Measurements from ENCODE around the gene DCDC2B.
"Not testable (repeated sequence)": the region's sequence is repeated elsewhere in the genome, so short reads cannot be mapped to it uniquely, and the experiment has no call there.

Gene DCDC2B

DNA sequence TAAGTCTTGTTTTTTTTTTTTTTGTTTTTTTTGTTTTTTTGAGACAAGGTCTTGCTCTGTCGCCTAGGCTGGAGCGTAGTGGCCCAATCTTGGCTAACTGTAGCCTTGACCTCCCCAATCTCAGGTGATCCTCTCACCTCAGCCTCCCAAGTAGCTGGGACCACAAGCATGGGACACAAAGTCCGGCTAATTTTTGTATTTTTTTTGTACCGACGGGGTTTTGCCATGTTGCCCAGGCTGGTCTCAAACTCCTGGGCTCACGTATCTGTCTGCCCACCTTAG is 48.3 kb downstream of the DCDC2B start:
- H3K4me3 ChIP-seq (ENCODE audit: low read depth, low read length): no peak overlapping the region

DNA sequence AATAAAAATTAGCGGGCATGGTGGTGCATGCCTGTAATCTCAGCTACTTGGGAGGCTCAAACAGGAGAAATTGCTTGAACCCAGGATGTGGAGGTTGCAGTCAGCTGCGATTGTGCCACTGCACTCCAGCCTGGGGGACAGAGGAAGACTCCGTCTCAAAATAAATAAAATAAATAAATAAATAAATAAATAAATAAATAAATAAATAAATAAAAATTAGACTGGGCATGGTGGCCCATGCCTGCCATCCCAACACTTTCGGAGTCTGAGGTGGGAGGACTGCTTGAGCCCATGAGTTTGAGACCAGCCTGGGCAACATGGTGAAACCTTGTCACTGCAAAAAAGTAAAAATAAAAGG is 54.3 kb downstream of the DCDC2B start:
- H3K4me3 ChIP-seq (ENCODE audit: low read depth, low read length): not testable (repeated sequence)

More for the DNA sequence above, 48.3 kb downstream of the DCDC2B start:
- no peak for TF ChIP-seq CTCF (IDR thresholded peaks at IDR 0.05; ENCODE audit: borderline replicate concordance, insufficient read depth, low read depth, low read length)

DNA sequence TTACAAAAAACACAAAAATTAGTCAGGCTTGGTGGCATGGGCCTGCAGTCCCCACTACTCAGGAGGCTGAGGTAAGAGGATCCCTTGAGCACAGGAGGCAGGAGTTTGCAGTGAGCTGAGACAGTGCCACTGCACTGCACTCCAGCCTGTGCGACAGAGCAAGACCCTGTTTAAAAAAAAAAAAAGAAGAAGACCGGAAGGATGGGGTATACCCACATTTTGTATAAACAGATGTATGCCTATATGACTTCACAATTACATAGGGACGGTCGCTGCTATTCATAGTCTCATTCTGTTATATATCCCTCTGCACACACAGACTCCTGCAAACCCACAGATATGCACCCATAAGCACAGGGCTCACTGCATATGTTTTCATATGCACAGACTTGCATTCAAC is 54.9 kb downstream of the DCDC2B start:
- H3K4me3 ChIP-seq (ENCODE audit: low read depth, low read length): no peak overlapping the region
- TF ChIP-seq CTCF (IDR thresholded peaks at IDR 0.05; ENCODE audit: borderline replicate concordance, insufficient read depth, low read depth, low read length): no peak

Data from GM12875 (cell line).